ENCODE results near the gene ATXN10.

Gene ATXN10

GRCh38 chr22:45879552-45879949 lies 207.9 kb downstream of the ATXN10 start:
- no peak for DNase-seq (ENCODE audit: low read depth)

DNA sequence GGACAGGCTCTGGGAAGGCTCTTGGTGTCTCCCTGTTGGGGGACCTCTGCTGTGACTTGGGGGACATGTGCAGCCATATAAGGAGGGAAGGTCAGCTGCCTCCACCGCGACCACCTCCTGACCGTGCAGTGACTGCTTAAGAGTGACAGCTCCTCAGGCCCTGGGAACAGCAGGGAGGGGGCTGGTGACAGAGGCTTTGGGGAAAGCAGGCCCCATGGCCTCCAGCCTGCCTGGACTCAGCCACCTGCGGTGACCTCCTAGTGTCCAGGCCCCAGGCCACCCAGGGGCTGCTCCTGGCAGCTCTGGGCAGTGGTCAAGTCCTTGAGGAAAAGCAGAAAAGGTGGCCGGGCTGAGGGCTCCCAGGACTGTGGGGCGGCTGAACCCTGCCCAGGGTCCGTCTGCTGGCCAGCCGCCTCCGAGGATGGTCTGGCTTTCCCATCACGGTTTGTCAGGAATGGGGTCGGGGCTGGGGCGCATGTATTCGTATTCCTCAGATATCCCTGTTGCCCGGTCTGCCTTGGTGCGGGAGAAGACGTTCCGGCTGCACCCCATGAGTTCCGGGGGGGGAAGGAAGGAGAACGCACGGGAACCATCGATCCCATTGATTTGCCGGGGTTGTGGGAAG lies 208.6 kb downstream of the ATXN10 start:
- DNase-seq (ENCODE audit: low read depth): no peak

GRCh38 chr22:45880716-45881523 lies 209.3 kb downstream of the ATXN10 start:
- DNase-seq (ENCODE audit: low read depth): no peak

DNA sequence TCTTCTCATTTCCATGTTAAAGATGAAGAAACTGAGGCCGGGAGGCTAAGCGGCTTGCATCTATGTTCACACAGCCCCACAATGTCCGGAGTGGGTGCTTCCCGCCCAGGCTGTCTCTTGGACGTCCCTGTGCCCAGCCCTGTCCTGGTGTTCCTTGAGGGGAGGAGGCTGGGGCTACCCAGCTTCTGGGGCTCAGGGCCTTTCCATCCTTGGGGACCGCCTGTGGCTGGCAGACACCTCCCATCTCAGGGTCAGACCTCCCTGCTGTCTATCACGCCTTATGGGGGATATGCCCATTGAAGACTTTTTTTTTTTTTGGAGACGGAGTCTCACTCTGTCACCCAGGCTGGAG lies 209.9 kb downstream of the ATXN10 start:
- no peak for DNase-seq (ENCODE audit: low read depth)

DNA sequence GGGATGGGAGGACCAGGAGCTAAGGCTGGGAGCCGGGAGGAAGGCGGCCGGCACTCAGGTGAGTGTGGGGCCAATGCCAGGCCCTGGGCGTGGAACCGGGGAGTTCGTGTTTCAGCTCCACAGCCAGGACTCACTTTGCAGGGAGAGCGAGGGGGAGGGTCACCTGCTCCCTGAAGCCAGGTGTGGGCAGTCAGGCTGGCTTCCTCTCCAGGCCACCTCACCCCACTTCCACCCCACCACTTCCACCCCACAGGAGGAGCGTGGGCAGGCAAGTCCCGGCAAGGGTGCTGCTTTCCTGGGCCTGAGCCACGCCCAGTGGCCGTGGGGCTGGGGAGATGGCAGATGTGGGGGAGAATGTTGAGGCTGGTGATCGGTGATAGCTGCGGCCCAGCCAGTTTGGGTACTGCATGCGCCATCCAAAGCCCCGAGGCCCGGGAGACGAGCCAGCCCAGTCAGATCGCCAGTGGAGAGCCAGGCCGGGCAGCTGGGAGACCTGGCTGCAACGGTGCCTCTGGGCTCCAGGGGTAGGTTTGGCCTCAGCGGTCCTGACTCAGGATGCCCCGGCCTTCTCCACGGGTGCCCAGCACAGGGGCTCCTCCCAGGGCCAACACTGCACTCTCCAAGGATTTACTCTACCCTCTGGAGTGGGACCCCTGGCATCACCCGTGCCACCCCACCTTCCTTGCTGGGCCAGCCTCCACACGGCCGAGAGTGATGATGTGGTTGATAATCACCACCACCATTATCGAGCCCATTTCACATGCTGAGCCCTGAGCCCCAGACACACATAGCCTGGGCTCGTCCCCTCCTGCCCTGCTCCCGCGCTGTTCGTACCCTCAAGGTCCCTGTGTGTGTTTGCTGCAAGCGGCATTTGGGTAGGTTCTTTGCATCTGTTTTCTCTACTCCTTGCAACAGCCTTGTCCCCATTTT lies 211.5 kb downstream of the ATXN10 start:
- no peak for DNase-seq (ENCODE audit: low read depth)

DNA sequence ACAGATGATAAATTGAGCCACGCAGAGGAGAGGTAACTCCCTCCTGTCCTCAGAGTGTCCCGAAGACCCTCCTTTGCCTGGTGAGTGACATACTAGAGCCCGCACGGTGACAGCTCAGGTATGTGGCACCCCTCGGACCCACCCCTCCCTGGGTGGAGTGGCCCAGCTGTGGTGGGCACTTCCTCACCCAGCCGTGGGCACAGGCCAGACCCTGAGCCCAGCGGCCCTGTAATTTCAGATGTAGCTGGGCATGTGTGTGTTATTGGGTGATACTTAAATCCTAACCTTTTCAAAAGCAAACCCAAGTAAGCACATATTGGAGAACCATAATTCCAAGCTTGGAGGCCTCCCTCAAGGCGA lies 212.2 kb downstream of the ATXN10 start:
- no peak for DNase-seq (ENCODE audit: low read depth)

- DNase-seq (ENCODE audit: low read depth): no peak
Measured at GRCh38 chr22:45884201-45885062, 212.8 kb downstream of the ATXN10 start.

- DNase-seq (ENCODE audit: low read depth): no peak
Measured at GRCh38 chr22:45885171-45885840, 213.7 kb downstream of the ATXN10 start.

DNA sequence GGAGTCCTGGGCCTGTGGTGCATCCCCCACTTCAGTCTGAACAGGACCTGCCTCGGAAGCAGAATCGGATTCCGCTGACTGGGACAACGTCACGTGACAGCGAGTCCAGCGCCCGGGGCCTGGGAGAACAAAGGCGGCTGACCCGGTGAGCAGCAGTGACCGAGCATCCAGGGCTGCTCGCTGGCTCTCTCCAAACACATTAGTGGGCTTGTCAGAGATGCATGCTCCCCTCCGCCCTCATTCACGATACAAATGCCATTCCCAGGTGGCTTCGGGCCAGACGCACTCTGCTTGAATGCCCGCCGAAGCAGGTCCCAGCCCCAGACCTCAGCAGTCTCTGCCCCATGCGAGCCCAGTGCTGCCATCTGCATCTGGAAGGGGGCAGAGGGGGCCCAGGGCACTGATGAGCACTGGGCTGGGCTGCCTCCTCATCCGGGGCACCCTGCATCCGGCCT lies 214.3 kb downstream of the ATXN10 start:
- DNase-seq (ENCODE audit: low read depth): no peak

DNA sequence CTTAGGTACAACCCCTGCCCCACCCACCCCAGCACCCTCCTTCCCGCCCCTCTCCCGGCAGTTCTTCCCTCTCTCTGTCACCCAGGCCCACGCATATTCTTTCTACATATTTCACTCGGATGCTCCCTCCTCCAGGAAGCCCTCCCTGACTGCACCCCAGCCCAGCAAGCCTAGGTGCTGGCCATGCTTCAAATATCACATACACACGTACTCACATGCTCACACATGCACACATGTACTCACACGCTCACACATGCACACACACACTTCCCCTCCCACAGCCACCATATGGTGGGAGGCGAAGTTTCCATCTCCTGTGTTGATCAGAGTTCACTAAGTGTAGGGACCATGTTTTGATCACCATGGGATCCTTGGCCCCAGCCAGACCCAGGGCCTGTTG lies 214.9 kb downstream of the ATXN10 start:
- DNase-seq (ENCODE audit: low read depth): no peak

- DNase-seq (ENCODE audit: low read depth): no peak
Measured at GRCh38 chr22:45887202-45888131, 215.8 kb downstream of the ATXN10 start.

GRCh38 chr22:45888221-45889092 lies 216.8 kb downstream of the ATXN10 start:
- no peak for DNase-seq (ENCODE audit: low read depth)

DNA sequence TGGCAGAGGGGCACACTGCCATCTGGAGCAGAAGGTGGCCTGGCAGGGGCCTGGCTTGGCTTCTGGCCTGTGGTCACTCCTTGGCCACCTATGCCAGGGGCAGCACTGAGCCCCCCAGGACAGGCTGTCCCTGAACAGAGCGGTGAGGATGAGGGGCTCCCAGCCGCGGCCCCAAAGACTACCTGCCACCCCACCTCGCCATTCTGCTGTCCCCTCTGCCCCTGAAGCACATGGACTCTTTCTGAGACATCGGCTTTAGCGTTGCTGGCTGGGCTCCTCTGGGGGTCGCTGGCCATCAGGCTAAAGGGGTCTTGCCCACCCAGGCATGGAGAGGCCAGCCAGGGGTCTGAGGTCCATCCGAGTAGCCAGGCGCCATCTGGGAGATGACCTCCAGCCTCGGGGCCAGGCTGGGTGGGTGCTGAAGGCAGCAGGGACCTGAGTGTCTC lies 217.5 kb downstream of the ATXN10 start:
- no peak for DNase-seq (ENCODE audit: low read depth)

DNA sequence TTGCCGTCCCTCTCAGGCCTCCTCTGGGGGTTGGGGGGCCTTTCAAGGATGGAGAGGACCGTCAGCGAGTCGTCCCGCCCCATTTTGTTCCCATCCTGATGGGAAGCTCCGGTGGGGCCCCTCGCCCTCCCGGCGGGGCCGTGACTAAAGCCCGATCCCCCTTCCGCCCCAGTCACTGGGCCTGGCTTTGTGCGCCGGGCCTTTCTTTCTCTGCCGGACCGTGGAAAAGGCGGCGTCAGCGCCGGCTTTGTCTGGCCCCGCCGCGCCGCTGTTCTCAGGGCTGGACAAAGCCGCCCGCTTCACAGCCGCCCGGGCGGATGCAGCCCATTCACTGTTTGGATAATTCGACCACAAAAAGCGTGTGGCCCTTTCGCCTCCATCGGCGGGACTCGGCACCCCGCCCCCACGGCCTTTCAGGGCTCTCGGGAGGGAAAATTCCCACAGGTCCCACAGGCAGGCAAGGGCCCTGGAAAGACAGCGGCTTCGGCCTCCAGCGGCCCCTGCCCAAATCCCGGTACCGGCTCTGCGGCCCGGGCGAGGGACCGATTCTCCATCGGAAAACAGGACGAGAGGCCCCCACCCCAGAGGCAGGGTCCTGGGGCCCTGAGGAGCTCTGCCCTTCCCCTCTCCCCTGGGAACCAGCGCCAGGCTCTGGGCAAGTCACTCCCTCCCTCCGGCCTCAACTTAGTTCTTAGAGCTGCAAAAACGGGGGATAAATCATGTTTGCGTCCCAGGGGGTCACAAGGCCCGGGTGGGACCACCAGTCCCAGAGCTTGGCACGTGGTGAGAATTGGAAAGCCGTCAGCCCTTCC lies 218.1 kb downstream of the ATXN10 start:
- DNase-seq (ENCODE audit: low read depth): no peak

GRCh38 chr22:45890351-45890635 lies 218.7 kb downstream of the ATXN10 start:
- no peak for DNase-seq (ENCODE audit: low read depth)

DNA sequence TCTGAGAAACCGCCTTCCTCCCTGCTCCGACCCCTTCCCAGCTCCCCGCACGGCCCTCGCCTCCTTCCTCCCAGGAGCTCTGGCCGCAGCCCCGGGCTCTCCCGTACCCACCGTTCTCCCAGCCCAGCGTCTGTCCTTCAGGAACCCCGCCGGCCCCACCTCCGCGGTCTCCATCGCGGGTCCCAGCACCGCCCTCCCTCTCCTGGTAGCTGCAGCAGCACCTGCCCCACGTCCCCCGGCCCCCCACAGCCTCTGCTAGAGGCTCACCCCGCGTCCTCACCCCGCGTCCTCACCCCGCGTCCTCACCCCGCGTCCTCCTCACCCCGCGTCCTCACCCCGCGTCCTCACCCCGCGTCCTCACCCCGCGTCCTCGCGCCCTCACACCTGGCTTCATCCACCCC lies 219.4 kb downstream of the ATXN10 start:
- no peak for DNase-seq (ENCODE audit: low read depth)

GRCh38 chr22:45891471-45891995 lies 219.9 kb downstream of the ATXN10 start:
- no peak for DNase-seq (ENCODE audit: low read depth)

- DNase-seq (ENCODE audit: low read depth): no peak
Measured at GRCh38 chr22:45891996-45892621, 220.5 kb downstream of the ATXN10 start.

All from fibroblast of the conjunctiva (primary cell).